ENCODE data around the gene SORCS2.

SORCS2 gene

DNA sequence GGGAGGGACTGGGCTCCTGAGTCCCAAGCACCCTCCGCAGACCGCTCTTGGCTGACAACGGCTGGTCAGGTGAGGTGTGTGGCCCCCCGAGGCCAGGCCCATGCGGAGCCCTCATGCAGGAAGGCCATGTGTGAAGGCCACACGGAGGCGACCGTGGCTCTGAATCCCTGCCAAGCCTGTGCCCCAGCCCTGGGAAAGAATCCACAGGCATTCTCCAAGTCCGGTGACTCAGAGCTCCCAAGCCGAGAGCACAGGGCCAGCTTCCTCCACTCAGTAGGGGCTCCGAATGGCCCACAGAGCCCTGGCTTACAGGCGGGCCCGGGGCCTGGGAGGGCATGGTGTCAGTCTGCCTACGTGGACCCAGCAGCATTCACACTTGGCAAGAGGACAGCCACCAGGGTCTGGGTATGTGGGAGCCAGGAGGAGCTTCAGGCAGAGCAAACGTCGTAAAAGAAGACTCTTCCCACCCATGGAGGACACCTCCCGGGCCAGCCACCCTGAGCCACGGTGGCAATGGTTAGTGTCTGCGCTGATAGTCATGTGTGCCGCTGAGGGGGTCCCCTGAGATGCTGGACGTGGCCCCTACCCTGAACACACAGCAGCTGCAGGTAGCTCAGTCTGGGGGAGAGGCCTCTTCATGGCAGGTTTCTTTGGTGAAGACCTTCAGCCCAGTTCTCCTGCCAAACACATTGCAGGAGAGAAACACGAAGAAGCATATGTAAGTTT is 136.7 kb downstream of the SORCS2 start:
- peak; percentile 93 for DNase-seq

DNA sequence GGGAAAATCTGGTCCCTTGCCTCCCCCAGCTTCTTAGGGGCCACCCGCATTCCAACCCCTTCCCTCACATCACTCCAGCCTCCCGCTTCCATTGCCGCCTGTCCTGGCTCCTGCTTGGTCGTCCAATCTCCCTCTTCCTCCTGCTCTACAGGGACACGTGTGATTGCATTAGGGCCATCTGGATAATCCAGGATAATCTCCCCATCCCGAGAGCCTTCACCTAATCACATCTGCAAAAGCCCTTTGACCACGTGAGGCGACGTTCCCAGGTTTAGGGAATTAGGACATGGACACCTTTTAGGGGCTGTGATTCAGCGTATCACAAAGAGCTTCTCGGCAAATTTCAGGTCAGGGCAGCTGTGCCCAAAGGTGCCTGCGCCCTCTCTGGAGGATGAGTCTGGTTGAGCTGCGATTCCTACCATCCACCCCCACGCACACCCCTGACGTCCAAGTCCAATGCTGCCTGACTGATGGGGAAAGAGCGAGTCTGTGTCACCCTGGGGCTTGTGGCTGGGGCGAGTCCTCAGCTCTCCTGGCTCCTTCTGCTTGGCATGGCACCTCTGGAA is 137.8 kb downstream of the SORCS2 start:
- no peak for DNase-seq

DNA sequence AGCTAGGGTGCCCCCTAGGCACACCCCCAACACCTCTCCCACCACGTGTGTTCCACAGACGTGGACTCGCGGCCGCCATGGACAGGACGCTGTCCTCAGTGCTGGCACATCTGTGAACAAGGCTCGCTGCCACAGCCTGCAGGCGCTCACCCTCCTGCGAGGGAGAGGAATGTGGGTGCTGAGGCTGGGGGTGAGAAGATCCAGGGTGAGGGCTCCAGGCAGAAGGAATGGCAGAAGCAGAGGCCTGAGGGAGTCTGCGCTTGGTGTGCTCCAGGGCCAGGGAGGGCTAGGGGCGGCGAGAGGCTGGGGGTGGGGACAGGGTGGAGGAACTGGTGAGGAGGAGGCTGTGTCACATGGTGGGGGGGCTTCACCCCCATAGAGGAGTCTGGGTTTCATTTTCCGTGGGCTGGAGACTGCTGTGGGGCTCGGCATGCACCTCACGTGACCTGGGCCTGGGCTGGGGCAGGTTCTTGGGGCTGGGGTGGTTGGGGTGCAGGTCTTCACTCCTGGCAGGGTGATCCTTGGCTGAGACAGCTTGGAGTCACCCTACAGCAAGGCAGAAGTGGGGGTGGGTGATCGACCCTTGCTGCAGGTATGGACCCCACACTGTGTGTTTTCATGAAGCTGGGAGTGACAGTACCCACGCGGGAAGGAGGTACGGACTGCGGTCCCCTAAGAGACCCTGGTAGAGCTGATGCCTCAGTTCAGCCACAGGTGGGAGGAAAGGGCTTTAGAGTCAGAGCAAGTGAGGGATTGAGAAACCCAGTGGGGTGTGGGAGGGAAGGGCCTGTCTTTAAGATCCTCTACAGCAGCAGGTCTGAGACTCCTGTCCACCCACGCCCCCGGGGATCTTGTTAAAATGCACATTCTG is 138.7 kb downstream of the SORCS2 start:
- no peak for DNase-seq

DNA sequence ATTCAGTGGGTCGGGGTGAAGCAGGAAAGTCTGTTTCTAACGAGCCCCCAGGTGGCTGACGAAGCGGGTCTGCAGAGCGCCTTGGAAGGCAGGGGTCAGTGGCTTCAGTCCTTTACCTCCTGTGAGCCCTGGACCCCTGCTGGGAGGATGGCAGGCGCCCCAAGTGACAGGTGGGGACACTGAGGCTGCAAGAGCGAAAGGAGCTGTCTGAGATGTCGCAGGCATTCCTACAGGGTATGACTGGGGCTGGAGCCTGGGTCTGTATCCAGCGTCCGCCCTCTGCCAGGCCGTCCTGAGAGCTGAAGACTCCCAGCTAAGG is 139.3 kb downstream of the SORCS2 start:
- no peak for DNase-seq

DNA sequence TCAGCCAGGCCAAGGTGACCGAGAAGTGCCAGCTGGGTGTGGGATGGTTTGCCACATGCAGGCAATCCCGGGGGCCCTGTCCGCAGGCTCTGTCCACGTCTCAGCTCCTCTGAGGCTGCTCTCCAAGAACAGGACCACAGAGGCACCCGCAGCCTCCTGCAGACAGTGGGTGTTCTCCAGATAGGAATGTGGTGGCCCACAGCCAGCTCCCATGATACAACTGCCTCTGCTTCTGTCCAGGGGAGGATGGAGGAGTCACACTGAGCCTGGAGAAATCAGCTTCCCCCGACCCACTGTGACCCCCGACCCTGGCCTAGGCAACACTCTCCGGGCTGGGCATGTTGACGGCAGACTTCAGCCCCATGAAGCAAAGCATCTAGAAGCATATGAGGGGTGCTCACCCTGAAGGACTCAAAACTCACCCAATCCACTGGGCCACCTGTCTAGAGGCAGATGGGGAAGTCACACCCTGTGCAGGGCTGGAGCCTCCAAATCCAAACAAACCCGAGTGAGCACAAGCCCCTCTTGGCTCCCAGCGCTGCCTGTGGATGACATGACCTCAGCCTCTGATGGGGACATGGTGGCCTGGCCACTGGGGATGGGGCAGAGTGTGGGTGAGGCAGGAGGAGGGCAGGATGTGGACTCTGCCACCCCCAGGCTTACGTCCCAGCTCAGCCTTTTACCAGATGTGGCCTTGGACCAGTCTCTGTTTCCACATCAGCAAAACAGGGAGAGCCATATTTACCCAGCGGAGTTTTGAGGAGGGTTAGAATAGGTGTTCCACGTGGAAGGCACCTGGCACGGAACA is 140.1 kb downstream of the SORCS2 start:
- DNase-seq, result peak; percentile 88

DNA sequence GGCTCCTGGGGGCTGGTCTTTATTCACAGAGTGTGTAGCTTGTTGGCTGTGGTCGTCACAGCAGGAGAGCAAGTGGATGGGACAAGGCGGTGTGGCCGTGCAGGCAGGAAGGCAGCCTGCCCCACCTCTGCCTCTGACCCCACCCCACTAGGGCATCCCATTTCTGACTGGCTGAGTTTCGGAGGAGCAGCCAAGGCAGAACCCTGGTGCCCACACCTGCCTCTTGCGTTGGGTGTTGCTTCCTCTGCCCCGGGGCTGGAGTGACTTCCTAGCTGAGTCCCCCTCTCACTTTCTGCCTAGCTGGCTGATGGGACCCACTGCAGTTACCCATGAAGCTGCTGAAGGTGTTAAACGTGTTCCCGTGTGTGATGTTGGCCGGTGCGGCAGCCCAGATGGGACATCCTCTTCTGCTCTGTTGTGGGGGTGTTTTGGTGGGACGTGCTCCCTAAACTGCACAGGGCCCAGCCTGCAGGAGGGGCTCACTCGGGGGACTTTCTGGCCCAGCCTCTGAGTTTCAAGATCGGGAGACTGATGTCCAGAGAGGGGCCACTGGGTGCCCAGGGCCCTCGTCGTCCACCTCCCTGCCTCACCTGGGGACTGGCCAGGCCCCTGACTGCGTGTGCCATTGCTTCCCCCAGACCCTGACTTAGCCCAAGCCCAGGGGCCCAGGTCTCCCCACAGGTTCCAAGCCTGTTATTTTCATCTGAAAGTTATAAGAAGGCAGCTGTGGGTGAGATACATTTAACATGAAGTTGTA is 140.9 kb downstream of the SORCS2 start:
- DNase-seq, result no peak

DNA sequence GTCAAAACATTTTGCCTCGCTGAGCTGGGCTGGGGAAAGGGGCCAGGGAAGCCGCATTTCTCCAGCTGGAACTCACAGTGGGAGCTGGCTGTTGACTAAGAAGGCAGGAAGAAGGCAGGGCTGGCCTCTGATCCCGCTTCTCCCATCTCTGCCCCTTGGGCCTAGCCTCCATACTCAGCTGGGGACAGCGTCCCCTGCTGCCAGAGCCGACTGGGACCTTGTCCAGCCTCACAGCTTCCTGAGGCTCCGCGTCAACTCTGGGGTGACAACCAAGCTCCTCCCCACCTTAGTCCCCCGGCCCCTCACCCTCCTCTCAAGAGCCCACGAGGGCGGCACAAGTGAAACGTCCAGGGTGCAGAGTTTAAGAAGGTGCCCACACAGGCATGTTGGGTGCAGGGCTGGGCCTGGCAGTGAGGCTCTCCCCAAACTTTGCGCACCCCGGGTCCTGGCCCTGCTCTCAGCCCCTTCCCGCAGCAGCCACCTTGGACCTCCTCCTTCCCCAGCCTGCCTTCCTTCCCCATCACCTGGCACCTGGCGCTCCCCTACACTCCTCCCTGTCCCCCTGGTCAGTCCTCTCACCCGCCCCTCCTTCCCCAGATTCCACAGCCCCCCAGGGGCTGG is 141.6 kb downstream of the SORCS2 start:
- DNase-seq, result peak; percentile 42

DNA sequence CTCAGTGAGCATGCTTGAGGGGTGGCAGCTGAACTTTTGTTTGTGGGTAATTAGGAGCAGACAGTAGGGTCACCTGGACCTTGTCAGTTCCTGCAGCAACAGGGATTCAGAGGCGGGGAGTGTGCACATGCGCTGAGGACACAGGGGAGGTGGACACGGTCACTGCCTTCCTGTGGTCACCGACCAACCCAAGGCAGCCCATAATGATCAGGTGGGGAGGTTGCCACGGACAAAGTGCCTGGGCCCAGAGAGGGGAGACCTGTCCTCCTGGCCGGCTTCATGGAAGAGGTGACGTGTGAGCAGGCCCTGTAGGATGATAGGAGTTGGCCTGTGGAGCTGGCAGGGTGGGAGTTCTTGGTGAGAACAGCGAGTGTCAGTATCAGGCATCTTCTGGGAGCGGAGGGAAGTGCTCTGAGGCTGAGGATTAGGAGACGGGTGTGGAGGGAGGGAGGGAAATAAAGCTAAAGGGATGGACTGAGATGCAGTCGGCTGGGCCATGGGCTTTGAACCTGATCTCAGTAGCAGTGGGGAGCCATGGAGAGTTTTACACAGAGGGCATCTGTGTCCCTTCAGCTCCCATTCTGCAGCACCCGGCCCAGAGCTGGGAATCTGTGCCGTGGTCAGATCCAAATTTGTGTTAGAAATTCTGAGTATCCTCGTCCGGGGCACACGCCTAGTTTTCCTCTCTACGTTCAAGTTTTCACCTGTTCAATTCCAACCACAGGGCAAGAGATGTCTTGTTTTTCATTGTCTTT is 142.4 kb downstream of the SORCS2 start:
- no peak for DNase-seq

DNA sequence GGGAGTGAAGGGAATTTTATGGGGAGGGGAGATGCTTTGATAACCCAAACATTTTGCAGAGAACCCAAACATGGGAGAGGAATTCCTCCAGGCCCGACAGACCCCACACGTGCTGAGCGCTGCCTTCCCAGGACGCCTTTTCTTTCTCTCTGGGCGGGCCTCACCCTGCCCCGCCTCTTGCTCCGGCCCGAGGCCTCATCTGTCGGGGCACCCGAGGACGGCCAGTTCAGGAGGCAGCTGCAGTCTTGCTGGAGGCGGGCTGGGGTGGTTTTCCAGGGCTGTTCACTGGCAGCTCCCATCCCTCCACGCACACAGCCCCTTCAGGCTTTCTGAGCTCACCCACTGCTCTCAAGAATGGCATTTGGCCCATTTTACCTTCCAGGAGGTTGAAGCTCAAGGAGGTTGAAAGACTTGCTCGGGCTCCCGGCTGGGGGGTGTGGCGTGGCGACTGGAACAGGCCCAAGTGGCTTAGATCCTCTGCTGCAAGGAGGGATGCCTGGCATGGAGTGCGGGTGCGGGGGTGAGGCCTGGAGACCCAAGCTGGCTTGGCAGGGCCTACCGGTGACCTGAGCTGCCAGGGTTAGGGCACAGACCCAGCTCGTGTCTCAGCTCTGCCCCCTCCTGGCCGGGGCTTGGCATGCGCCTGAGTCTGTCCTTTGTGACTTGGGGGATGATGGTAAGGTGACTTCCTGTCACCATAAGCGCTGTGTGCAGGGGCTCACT is 143.2 kb downstream of the SORCS2 start:
- peak; percentile 71 for DNase-seq

DNA sequence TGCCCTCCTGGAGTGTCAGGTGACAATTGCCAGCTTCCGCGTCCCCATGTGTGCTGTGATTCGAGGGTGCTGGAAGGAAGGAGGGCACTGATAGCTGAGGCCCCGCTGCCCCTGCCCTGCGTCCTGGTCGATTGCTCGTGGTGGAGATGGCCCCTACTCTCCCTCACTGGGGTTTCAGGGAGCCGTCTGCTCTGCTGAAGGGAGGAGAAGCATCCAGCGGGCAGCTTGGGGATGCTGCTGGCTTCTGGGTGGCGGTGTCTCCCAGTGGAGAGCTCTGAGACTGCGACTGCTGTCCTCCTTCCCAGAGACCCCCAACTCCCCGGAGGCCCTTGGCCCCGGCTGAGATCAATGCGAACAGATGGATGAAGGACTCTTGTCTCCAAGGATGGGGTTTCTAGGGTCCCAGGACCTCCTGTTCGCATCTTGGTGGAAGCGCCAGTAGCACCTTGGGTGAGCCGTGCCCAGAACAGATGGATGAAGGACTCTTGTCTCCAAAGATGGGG is 143.8 kb downstream of the SORCS2 start:
- DNase-seq, result no peak

DNA sequence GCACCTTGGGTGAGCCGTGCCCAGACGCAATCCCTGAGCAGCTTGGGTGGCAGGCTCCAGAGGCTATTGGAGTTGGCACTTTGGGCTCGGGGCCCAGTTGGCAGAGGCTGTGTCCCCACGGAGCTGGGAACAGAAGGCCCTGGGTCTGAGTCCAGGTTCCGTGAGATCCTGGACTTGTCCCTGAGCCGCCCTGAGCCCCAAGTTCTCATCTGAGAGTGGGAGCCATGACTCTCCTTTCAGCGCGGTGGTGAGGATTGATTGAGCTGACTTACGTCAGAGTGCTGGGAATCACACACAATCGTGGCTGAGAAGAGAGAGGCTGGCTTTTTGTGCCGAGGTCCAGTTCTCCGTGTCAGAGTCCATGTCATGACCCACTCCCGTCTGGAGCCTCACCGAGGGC is 144.4 kb downstream of the SORCS2 start:
- DNase-seq, result no peak

DNA sequence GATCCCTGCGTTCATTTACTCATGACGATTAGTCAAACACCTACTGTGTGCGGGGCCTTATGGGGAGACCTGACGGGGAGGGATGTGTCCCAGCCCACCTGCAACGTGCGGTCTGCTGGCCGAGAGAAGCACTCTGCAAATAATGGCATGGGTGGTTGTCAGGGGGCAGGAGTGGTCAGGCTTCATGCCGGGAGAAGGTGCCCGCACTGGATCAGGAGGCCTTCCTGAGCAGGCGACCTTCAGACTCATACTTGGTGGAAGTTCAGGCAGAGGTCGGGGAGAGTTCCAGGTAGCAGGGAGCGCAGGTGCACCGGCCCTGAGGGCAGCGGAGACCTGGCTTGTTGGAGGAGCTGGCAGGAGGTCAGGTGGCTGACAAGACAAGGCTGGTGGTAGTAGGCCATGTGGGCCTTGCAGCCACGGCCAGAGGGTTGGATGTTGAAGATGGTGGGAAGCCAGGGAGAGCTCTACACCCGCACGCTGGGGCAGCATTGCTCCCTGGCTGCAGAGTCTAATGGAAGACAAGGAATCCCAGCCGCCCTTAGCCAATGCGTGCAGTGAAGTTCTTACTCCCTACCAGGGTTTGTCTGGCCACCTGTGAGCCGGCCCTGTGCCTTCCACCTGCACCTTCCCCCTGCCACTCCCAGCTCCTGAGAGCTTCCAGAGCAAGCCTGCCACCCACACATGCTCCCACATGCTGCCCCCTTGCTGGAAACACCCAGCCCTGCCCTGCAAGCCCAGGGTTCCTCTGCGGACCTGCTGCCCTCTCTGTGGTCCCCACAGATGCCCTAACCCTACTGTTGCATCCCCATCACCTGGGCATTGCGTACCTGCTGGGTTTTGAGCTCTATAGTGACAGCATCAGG is 145.1 kb downstream of the SORCS2 start:
- DNase-seq, result no peak

DNA sequence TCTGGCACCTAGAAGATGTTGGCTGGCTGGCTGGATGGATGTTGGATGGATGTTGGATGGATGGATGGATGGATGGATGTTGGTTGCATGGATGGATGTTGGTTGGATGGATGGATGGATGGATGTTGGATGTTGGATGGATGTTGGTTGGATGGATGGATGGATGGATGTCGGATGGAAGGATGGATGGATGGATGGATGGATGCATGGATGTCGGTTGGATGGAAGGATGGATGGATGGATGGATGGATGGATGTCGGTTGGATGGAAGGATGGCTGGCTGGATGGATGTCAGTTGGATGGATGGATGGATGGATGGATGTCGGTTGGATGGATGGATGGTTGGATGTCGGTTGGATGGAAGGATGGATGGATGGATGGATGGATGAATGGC is 145.7 kb downstream of the SORCS2 start:
- DNase-seq, result no peak

DNA sequence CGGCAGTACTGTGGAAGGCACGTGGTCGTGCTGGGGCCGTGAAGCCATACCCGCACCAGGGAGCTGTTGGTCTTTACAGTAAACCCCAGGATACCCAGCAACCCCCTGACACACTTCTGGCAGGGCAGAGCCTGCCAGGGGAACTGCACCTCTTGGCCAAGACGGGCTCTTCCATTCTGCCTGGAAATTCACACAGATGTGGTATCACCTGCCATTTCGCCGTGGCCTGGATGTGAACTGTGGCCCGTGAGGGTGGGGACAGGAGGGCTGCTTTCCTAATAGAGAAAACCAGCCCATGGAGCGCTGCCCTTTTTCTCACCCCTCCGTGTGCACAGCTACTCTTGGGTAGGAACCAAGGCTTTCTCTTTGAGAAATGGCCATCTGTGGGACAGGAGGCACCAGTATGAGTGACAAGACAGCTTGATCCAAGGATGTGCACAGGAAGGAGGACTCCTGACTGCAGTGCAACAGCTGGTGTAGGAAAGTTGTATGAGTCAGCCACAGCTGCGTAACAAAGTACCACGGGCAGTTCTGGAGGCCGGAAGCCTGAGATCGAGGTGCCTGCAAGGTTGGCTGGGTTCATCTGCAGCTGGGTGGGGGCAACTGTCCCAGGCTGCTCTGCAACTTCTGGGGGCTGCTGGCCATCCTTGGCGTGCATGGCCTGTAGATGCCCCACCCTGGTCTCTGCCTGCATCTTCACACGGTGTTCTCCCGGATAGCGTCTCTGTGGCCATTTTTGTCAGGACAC is 146.7 kb downstream of the SORCS2 start:
- DNase-seq, result no peak

DNA sequence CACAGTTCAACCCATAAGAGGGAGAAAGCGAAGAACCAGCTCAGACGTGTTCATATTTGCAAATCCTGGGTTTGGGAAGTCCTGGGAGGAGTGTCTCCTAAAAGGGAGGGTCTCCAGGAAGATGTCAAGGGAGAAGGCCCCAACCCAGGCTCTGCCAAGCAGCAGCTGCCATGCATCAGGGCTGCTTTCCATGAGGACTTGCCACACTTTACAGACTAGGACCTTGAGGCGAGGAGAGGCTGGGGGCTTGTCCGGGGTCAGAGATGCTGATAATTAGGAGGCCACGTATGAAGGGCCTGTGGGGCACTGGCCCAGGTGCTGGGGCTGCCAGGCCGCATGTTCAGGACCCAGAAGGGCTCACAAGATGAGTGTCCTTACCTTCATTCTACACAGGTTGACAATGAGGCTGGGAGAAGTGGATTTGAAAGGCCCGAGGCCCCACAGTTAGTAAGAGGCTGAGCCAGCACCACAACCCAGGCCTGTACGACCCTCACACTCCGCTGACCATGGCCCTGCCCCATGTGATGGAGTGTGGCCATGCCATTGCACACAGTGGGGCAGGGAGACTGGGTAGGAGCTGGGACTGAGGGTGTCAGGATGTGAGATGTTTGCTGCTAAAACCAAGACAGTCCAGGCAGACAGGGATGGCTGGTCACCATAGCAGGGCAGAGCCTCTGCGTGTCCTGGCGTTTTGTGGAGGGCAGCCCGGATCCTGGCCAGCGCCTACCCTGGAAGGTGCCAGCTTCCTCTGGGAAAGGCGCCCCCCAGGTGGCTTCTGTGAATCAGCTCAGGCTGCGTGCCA is 147.6 kb downstream of the SORCS2 start:
- no peak for DNase-seq

DNA sequence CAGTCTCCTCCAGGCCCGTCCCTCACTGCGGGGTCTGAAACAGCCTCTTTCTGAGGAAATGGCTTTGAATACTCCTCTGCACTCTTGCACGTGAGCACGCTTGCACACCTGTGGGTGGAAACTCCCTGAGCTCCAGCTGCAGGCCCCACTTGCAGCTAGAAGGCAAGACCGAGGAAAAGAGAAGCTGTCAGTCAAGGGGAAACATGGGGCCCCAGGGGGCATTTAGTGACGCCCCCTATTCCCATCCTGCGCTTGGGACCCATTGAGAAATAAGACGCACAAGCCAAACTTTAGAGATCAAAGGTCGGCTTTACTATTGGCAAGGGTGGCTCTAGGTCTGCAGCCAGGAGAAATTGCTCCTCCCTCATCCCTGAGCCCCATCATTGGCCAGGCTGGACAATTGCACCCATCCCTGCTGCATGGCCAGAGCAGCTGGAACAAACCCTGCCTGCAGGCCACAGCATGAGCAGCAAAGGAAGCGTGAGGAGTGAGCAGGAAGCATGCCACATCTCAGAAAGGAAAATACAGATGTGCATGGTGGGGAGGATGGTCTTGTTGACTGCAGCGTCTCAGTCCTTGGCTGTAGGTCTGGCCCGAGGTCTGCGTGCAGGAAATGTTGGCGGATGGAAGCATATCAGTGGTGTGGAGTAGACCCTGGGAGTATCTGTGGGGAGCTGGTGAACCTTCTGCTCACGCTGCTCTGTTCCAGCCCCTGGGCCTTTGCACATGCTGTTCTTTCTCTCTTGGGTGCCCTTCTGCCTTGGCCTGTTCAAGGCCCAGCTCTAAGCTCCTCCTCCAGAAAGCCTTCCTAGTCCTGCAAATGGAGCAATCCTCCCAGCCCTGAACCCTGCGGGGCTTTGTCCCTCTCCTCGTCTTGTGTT is 148.5 kb downstream of the SORCS2 start:
- DNase-seq, result no peak
